GM18519 (cell line): Measurements from ENCODE around the gene AKR7A2.

ENCODE experiments used
- ATAC-seq: cut with Tn5 transposase; IDR thresholded peaks from one replicate; pipeline ENCODE4 v1.9.1; 2021; ENCODE audit warnings: mild to moderate bottlenecking, moderate library complexity; ENCODE audit not compliant: unreplicated experiment, low FRiP score

AKR7A2 gene

DNA sequence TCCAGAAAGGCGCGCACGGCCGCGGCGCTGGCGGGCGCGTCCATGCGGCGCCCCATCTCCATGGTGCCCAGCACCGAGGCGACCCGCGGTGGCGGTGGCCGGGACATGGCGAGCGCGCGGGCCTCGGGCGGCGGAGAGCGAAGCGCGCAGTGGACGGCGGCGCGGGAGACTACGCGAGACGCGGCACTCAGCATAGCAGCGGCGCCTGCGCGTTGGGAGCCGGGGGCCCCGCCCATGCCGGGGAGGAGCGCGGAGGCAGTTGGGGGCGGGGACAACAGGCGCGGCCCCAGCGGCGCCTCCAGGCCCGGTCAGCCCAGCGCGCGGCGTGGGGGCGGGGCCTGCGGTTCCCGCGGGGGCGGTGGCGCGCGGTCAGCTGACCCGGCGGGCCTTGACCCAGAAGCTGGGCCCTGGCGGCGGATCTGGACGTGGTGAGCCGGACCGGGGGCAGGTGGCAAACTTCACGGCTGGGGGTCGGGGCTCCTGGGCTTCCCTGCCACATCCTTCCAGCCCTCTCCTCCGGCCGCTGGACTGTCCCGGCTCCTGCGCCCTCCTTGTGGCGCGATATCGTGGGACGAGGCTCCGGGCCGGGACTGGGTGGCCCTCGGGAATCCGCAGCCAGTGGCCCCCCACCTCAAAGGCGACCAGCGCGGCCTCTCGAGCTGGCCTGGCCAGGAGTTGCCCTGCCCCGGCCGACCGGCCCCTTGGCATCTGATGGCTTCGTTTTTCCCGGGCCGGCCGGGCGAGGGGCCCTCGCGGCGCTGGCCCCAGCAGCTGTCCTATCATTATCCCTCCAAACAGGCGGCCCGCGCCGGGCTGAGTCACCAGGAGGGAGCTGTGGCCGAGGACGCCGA, at the start of gene AKR7A2, which contains the start of gene SLC66A1:
Gene AKR7A2, minus strand, starts transcription at position 214 of the 851 bp plus-strand sequence. Its CDS starts 20 bp downstream, at position 194.
Gene SLC66A1, plus strand, starts transcription at position 396 of the 851 bp plus-strand sequence. CDS start 5,352 bp downstream, outside the sequence.
- ATAC-seq: peak; percentile 67

- ATAC-seq: no peak
Measured at GRCh38 chr1:19360843-19361610, 49.1 kb upstream of the AKR7A2 start.

DNA sequence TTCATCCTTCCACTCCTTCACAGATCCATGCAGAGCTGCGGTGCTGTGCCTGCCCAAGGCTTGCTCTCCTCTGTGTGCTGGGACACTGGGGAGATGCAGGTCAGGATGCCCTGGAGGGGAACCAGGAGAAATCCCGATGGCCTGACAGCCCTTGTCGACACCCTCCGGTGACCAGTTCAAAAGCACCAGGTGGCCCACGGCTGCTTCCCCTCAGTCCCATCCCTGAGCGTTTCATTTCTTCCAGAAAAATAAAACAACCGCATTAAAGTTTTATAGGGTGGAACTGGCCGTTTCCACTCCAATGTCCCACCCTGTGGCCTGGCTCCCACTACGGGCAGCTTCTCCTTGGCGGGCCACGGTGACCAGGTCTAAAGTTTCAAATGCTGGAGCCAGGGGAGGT, 48.5 kb upstream of the AKR7A2 start:
- ATAC-seq: no peak

- ATAC-seq: no peak
Measured at GRCh38 chr1:19360016-19360415, 48.1 kb upstream of the AKR7A2 start.

DNA sequence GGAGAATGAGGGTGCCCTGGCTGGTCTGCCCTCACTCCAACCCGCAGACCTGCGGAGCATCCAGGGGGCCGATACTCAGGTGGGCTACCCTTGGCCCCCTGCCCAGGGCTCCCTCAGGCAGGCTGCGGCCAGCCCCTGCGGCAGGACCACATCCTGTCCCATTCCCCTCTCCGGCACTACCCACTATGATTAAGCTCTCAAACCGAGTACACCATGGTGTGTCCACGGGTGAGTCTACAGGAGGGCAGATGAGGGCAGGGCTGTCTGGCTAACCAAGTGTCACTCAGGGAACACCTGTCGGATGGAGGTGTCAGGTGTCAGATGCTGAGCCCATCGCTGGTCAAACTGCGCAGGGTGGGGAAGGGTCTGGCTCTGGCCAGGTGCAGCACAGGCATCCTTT, 47.4 kb upstream of the AKR7A2 start:
- ATAC-seq: no peak

GRCh38 chr1:19358710-19359109, 46.8 kb upstream of the AKR7A2 start:
- no peak for ATAC-seq

- ATAC-seq: no peak
Measured at GRCh38 chr1:19357299-19357986, 45.5 kb upstream of the AKR7A2 start.

DNA sequence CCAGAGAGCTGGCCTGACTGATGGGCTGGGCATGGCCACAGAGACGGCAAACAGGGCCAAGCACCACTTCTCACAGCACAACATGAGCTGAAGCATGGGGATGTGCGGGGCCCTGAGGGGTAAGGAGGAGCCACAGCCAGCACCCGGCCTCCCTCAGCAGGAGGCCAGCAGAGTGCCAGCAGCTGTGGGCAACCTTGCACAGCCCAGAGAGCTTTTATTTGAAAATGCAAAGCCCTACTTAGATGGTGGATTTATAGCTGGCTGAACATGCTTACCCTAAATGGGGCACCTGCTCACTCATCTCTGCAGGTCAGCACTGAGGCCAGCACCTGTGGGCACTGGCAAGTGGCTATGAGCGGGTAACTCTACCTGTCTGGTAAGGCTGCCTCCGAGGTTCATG, 44.3 kb upstream of the AKR7A2 start:
- no peak for ATAC-seq

DNA sequence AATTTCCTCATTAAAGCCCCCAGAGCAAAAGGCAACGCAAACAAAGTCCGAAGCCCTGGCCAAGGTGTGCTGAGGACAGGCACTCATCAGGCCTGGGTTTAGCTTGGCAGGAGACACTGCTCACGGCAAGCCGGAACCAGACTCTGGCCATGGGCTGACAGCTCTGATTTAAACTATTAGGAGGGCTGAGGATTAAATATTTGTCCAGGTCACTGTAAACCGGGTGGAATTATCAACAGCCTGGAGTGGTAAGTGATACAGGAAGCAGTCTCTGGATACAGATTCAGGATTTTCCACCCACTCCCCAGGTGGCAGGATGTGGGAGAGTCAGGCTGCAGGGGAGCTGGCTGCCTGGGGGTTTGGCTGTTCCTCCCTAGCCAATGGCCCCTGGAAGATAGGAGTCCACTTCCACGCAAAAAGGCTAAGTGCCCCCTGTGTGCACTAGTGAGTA, 42.6 kb upstream of the AKR7A2 start:
- no peak for ATAC-seq

DNA sequence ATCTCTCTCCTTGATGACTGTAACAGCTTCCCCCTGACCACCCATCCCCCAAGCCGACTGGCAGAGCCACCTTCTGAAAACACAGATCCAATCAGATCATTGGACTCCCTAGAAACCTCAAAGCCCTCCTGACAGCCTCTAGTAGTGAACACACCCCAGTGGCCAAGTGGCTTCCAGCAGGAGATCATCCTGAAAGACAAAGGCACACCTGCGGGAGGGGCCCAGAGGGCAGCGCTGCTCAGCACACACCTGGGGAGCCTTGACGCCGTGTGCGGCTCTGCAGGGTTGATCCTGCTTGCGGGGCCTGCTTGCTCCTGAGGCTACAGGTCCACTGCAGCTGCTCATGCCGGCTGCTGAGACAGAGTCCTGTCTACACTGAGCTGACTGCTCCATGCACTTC, 41.7 kb upstream of the AKR7A2 start:
- ATAC-seq: no peak

- ATAC-seq: no peak
Measured at GRCh38 chr1:19352839-19353238, 40.9 kb upstream of the AKR7A2 start.

GRCh38 chr1:19351873-19352272, 39.9 kb upstream of the AKR7A2 start:
- ATAC-seq: no peak

GRCh38 chr1:19350566-19350965, 38.6 kb upstream of the AKR7A2 start:
- ATAC-seq: no peak

- ATAC-seq: no peak
Measured at GRCh38 chr1:19349999-19350398, 38.1 kb upstream of the AKR7A2 start.

DNA sequence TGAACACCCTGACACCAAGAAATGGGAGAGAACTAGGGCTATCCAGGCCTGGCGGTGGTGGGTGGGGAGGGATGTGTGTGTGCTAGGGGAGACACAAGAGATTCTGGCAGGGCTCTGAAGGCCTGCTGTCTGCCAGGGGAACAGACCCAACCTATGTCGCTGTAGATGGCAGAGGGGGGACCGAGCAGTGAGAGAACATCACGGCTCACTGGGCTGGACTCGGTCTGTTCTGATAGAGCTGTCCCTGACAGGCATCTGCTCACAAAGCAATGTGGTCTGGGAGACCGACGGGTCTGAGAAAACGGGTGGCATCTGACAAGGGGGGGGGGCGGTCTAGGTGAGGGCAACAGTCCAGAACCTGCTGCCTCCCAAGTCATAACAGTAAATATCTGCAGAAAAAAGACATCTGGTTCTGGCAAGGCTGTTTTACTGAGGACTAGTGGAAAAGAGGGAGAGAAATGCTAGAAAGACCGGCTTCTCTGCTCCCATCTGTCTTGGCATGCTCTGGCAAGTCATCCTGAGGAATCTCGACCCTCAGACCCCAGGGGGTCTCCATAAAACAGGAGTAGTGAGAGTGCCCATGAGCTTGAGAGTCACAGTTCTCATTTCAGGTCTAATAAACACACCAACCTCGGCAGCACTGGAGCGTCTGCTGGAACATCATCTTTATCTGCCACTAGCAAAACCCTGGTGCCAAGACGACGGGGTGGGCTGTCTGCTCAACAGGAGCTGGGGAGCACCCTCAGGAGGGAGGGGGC, 36.7 kb upstream of the AKR7A2 start:
- ATAC-seq: no peak

DNA sequence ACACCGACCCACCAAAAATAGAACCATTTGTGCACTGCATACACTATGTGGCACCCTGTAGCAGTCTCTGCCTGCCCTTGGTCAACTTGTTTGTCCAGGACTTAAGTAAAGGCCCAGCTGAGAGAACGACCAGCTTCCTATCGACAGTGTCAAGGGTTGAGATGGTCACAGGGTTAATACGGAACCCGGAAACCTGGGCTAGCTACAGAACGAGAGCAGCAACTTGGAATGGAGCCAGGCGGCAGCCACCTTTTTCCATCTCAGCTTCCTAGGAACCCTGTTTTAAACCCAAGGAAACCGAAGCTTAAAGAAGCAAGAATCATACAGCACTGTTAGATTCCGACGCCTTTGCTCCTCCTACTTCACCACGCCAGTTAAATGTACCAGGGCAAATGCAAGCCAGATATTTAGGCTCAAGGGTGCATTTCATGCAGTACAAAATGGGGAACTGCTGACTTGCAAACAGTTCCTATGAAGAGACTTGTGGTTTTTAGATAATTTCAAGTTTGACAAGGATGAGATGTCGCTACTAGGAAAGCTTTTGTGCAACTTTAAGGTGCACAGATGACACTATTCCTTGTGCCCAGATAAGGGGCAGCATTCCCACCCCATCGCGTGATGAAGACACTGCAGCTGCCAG, 35.7 kb upstream of the AKR7A2 start:
- ATAC-seq: no peak

DNA sequence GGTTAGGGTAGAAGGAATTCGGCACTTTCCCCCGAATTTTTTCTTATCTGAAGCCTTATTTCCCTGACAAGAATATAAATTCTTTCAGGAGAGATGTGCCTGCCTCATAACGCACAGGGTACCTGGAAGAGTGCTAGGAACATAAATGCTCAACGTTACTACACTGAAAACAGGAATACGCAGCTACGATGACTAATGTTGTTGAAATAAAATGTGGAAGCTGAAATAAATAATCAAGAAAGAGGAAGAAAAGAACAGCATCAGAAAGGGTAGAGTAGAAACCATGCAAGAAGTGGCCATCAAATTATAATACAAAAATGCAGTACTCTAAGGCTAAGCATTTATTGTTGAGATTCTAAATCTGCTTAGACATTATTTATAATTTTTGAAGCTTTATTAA, 34.1 kb upstream of the AKR7A2 start:
- ATAC-seq: no peak

GRCh38 chr1:19345391-19345790, 33.4 kb upstream of the AKR7A2 start:
- no peak for ATAC-seq

DNA sequence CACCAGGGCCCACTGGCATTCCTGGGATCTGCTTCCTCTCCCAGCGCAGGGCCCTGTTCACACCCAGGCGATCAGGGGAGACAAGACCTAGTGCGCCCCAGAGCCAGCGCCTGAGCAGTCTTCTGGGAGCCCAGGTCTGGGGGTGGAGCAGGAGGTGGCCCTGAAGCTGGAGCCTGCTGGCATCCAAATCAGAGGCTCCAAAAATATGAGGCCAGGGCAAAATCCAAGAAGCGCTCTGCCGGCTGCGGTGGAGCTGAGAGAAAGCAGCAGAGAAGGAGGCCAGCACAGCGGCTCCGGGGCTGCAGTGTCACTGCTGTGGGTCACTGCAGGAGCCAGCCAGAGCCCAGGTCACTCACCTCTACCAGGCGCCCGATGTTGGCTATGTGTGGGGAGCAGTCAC, 32.9 kb upstream of the AKR7A2 start:
- no peak for ATAC-seq

DNA sequence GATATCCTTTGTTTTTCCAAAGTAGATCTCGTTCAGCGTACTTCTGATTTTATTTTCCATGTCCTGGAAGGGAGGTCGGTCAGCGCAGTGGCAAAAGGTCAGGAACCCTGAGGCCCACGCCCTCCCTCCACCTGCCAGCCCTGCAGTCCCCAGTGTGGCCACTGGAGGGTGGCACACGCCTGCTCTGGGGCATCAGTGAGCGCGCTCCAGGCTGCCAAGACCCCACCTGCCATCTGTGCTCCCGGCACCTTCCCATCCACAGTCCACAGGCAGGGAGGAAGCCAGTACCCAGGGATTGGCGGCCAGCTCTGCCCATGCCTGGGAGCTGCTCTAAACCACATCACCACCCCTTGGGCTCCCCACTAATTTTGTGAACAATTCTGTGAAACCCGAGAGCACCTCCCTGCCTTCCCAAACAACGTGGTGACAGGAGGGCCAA, 32.4 kb upstream of the AKR7A2 start:
- no peak for ATAC-seq
